CD4-positive, alpha-beta T cell treated with Interleukin-15 for 1 hour (primary cell): Measurements from ENCODE around the gene SPINT3.

Source experiments
- DNase-seq: peaks from one replicate; pipeline ENCODE4 v3.0.0-alpha.2; 2020

SPINT3 gene, protein sequence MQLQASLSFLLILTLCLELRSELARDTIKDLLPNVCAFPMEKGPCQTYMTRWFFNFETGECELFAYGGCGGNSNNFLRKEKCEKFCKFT

DNA sequence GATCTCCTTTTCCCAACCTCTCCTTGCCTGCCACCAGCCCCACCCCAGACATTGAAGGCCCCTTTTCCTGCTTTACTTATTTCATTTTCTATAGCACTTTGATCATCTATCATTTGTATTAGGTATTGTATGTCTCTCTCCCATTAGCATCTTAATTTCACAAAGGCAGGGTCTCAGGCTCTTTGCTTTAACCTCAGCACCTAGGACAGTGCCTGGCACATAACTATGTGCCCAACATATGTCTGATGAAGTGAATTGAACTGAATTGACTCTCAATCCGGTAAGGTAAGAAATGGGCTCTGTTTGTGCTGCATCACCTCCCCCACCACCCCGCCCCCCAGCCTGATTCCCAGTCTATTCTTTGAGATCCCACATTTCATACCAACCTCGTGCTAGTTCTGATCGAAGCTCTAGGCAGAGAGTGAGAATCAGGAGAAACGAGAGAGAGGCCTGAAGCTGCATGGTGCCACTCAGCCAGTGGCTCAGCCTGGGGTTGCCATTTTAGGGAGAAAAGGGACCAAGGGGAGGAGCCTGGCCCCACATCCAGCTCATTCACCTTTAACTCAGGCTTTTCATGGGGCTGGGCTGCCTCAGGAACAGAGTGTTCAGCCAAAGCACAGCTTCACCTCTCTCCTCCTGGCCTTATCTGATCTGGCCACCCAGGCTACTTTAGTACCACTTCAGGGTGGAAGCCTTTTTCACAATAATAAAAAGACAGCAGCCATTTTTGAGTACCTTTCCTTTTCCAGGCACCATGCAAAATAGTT is at the start of gene SPINT3:
Gene SPINT3, minus strand, starts transcription at position 476 of the 767 bp plus-strand sequence. Its CDS starts 14 bp downstream, at position 462.
- no peak for DNase-seq

DNA sequence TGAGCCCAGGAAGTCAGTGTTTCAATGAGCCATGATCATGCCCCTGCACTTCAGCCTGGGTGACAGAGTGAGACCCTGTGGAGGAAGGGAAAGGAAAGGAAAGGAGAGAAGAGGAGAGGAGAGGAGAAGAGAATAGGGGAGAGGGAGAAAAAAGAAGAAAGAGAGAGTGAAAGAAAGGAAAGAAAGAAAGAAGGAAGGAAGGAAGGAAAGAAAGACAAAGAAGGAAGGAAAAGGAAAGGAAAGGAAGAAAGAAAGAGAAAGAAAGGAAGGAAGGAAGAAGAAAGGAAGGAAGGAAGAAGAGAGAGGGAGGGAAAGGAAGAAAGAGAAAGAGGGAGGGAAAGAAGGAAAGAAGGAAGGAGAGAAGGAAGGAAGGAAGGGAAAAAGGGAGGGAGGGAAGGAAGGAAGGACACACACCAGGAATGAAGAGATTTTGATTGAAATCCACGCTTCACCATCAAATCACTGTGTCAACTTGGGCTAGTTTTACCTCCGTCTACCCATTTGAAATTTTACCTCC is 49.4 kb upstream of the SPINT3 start:
- no peak for DNase-seq

DNA sequence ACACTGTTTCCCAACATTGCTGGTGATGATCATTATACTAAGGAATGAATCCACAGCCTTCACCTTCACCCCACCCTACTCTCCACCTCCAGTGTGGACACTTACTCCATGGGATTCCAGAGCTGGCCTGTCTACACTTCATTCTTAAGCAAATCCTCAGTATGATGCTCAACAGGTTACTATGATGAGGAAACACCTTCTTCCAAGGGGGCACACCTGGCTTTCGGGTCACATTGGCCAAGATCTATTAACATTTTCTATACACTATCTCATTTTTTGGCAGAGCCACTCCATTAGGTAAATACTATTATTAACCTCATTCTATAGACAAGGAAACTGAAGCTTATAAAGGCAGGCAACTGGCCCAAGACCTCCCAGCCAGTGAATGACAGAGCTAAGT is 39.8 kb upstream of the SPINT3 start:
- no peak for DNase-seq

- no peak for DNase-seq
Measured at GRCh38 chr20:45552456-45552855, 37.0 kb upstream of the SPINT3 start.

DNA sequence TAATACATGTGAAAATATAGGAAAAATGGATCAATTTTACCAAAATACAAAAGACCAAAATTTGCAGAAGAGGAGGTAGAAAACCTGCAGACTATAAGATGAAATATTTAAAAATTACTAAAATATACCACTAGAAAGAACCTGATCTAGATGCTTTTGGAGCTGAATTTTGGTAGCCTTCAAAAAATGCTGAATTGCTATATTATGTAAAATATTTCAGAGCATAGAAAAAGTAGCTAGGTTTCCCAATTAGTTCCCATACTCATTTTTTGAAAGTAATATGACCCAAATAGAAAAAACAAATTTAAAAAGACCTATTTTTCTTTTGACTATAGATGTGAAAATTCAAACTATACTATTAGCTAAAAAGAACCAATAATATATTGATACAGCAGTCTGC is 35.3 kb upstream of the SPINT3 start:
- no peak for DNase-seq

DNA sequence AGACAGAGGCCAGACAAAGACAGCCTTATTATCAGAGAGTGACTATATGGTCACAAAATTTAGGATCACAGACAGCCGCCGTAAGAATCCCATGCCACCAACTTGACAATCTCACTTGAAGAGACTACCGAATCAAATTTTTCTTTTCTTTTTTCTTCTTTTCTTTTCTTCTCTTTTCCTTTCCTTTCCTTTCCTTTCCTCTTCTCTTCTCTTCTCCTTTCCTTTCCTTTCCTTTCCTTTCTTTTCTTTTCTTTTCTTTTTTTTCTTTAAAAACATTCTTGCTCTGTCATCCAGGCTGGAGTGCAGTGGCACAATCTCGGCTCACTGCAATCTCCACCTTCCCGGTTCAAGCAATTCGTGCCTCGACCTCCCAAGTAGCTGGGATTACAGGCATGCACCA is 33.0 kb upstream of the SPINT3 start:
- no peak for DNase-seq

- no peak for DNase-seq
Measured at GRCh38 chr20:45547206-45547770, 31.9 kb upstream of the SPINT3 start, which contains the start of gene EPPIN. TSS of gene EPPIN (minus strand) at chr20:45547401. CDS start at chr20:45547357, 44 bp downstream.

DNA sequence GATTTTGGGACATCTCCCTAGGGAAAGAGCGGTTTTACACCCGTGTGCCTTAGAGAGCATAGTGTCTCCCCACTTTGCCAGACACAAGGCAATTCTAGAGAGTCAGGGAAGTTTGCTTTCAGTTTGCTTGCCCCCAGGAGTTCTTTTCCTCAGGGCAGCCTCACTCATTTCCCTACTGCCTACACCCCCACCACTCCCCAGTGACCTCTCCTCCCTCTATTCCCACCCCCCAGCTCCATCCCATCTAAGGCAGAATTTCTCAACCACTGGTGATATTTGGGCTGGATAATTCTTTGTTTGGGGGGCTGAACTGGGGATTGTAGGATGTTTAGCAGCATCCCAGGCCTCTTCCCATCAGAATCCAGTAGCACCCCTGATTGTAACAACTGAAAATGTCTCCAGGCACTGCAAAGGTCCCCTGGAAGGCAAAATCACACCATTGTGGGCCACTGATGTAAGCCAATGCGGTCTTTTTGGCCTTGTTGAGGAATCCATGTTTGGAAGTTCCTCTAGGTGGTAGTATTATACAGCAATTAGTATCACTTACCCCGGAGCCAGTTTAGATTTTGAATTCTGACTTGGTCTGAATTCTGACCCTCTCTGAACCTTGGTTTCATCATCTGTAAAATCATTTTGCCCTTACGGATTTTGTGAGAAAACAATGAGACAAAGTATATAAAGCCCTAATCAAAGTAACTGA is 30.5 kb upstream of the SPINT3 start:
- DNase-seq: no peak

- no peak for DNase-seq
Measured at GRCh38 chr20:45545351-45545750, 29.9 kb upstream of the SPINT3 start.

- no peak for DNase-seq
Measured at GRCh38 chr20:45539382-45539781, 24.0 kb upstream of the SPINT3 start, which contains the start of gene WFDC6. TSS of gene WFDC6 (minus strand) at chr20:45539482. CDS start at chr20:45539407, 75 bp downstream.

- no peak for DNase-seq
Measured at GRCh38 chr20:45538209-45538799, 22.9 kb upstream of the SPINT3 start.

- no peak for DNase-seq
Measured at GRCh38 chr20:45527294-45527693, 11.9 kb upstream of the SPINT3 start.

- DNase-seq: no peak
Measured at GRCh38 chr20:45523821-45524220, 8.4 kb upstream of the SPINT3 start.

DNA sequence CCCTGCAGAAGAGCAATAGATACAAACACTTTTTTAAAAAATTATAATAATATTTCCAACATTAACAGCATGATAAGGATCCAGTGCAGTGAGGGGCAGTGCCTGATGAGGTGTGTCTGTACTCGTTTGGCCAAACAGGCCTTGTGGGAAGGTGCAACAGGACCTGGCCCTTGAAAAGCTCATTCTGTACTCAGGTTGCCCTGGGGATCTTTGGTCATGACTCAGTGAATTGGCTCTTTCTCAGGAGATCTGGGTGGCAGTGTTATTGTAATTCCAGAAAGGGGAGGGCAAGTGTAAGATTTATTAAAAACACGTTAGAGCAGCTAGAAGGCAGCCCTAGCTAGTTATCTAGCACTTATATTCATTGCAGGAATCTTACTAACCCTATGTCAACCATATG is 2.9 kb upstream of the SPINT3 start:
- no peak for DNase-seq

- DNase-seq: no peak
Measured at GRCh38 chr20:45510242-45510862, 5.1 kb downstream of the SPINT3 start.

DNA sequence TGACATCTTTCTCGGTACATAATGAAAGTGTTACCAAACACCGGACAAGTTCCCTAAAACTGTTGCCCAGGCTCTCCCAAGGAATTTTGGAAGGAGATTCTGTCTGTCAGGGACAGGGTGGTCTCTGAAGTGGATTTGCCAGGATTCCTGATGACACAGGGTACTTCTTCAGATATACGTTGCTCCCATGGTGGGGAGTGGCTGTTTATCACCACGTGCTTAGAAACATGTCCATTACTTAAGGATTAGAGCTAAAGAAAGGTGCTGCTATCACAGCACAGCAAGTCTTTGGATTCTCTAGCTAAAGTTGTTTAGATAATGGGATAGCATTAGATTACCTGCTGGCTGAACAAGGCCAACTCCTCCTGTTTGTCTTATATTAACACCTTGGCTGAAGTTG is 6.3 kb downstream of the SPINT3 start:
- no peak for DNase-seq

- no peak for DNase-seq
Measured at GRCh38 chr20:45508068-45508886, 7.1 kb downstream of the SPINT3 start.

GRCh38 chr20:45507011-45507820 is 8.2 kb downstream of the SPINT3 start:
- no peak for DNase-seq

- no peak for DNase-seq
Measured at GRCh38 chr20:45506398-45506797, 9.0 kb downstream of the SPINT3 start.

DNA sequence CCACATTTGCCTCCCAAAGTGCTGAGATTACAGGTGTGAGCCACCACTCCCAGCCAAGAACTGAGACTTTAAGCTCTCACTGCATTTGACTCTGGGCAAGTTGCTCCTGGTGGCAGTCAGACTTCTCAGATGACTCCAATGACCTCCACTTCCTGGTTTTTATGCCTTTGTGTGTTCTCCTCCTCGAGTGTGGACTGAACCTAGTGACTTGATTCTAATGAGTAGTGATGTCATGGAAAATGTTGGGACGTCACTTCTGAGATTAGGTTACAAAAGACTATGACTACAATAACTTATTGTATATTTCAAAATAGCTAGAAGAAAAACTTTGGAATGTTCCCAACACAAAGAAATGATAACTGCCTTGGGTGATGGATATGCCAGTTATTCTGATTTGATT is 12.0 kb downstream of the SPINT3 start:
- no peak for DNase-seq

GRCh38 chr20:45502561-45502960 is 12.9 kb downstream of the SPINT3 start:
- DNase-seq: no peak
